ELF-1 (cell line): ENCODE measurements around the gene TRAPPC12.

ENCODE experiments used
- DNase-seq: peaks from one replicate; pipeline ENCODE4 v3.0.0-alpha.2; 2016; ENCODE audit warnings: low read depth, low spot score

Gene TRAPPC12

DNA sequence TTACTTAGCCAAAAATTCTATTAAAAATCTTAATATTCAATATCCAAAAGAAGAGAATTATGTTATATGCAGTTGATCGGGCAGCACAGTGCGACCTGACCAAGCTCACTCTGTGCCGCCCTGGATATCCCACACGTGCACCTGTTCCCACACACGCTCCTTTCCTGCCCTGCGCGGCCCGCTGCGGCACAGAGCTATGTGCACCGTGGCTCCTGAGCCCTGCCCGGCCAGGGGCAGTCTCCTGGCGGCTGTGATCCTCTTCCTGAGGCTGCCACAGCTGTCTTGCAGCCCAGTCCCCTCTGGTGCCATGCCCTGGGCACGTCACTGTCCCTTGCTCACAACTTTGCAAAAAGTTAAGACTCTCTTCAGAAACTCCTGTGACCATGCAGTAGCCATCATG lies 29.3 kb downstream of the TRAPPC12 start:
- no peak for DNase-seq

- DNase-seq = no peak
Measured at GRCh38 chr2:3409627-3410170, 30.2 kb downstream of the TRAPPC12 start.

DNA sequence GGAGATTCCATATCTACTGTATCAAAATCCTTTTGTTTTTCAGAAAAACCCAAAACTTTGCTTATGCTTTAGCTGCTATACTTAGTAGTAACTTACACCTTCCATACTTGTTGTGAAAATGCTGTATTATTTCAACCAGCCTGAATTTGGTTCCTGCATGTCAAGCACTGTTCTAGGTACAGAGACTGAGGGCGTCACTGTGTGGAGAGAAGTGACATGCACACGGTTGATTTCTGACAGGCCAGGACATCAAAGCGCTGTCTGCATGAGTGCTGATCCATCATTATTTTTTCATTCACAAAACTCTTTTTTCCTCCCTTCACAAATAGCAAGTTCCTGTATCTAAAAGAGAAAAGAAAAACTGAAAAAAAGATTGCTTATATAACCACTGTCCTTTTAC lies 31.6 kb downstream of the TRAPPC12 start:
- DNase-seq = no peak

DNA sequence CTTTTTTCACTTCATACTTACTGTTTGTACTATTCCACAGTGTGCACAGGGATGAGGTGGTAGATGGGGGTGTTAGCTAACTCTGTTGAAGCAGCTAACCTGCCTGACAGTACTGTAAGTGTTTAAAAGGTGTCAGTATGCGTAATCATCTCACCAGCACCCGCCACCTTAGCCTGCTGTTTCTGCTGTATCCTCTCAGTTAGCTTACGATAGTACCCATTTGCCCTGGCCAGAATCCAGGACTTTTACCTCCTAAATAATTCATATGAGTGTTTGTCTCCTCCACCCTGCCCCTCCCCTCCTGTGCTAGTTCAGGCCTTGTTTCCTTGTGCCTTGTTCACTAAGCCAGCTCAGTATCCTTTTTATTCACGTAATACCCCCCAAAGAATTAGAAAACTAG lies 34.2 kb downstream of the TRAPPC12 start:
- DNase-seq = no peak

DNA sequence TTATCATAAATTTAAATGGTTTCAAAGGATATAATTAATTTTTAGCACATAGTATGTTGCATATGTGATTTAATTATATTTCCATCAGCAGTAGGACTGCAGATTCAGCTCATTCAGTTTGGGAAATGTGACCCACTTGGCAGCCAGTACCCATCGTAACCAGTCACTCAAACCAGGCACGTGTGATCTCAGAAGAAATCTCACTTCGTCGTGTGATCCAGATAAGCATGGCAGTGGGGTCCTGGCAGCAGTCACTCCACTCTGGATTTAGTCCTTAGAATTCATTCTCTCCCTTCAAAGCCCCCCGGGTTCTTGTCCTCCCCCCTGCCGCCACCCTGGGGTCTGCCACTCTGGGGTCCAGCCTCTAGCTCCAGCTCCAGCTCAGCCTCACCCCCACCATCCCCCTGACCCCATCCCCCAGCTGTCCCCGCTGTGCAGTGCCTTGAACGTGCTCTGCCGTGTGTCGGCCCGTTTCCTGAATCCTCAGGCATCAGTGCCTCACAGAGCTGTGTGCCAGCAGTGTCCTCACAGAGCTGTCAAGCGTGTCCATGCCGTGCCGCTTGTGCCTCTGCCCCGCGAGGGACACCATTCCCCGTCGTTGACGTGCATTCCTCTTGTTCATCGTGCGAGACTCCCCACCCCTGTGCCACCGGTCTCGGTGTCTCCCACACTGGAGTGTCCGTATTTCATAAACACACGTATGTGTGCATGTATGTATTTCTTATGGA lies 34.8 kb downstream of the TRAPPC12 start:
- no peak for DNase-seq

- DNase-seq = no peak
Measured at GRCh38 chr2:3418766-3419404, 39.4 kb downstream of the TRAPPC12 start.

DNA sequence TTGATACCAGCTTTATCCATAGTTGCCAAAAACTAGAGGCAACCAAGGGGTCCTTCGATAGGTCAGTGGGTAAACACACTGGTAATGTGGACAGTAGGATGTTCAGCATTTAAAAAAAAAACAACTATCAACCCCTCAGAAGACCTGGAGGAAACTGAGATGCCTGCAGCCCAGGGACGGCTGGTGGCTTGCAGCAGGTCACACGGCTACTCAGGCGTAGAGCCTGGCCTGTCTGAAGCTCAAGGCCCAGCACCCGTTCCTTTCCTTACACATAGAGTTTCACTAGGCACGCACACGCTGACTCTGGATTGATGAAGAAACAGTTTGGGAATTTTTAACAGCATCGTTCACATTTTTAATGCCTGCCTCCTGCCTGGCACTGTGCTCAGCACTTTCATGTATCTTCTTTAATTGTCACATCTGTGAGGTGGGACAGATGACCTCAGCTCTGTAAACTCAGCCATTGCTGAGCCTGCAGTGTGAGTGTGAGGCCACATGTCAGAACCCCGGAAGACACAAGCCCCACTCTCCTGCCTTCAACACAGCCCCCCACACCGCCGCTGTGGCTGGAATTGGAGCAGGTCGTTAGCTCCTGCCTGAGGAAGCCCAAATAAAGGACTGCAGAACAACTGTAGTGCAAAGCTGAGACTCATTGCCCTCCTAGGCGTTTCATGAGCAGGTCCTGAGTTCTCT lies 40.7 kb downstream of the TRAPPC12 start:
- DNase-seq = no peak

GRCh38 chr2:3420769-3421397 lies 41.4 kb downstream of the TRAPPC12 start:
- no peak for DNase-seq

GRCh38 chr2:3421580-3421979 lies 42.1 kb downstream of the TRAPPC12 start:
- DNase-seq = no peak

GRCh38 chr2:3422161-3422779 lies 42.8 kb downstream of the TRAPPC12 start:
- no peak for DNase-seq

GRCh38 chr2:3423492-3424170 lies 44.1 kb downstream of the TRAPPC12 start:
- DNase-seq = peak; percentile 82

DNA sequence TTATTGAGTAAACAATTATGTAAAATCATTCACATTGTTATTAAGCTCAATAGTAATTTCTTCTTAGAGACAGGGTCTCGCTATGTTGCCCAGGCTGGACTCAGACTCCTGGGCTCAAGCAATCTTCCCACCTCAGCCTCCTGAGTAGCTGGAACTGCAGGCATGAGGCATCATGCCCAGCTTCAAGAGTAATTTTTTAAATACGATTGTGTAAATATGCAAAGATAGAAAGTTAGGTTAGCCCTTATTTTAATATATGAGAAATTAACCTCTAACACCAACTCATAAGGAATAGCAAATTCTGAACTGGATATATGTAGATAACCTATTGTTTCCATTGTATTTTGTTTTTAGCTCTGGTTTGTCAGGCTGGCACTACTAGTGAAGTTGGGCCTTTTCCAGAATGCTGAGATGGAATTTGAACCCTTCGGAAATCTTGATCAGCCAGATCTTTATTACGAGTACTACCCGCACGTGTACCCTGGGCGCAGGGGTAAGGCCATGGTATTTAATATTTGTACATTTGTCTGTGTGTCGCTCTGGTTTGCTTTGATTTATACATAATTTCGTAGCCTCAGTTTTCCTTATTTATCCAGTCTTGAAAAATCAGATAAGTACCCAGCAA lies 44.8 kb downstream of the TRAPPC12 start:
- DNase-seq = no peak

GRCh38 chr2:3426615-3427014 lies 47.1 kb downstream of the TRAPPC12 start:
- DNase-seq = no peak

DNA sequence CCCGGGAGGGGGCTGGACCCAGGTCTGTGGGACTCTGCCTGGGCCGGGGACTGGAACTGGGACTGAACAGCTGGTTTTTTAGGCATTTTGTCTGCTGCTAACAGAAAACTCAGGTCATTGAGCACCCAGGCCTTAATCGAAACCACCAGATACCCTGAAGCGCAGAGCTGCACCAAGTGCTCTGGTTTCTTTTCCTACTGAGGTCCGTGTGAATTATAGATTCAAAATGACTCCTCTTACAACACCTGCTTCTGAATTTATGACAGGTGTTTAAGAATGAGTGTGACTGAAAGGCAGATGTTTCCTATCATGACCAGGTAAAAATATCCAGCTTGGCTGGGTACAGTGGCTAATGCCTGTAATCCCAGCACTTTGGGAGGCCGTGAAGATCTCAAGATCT lies 47.8 kb downstream of the TRAPPC12 start:
- DNase-seq = no peak

DNA sequence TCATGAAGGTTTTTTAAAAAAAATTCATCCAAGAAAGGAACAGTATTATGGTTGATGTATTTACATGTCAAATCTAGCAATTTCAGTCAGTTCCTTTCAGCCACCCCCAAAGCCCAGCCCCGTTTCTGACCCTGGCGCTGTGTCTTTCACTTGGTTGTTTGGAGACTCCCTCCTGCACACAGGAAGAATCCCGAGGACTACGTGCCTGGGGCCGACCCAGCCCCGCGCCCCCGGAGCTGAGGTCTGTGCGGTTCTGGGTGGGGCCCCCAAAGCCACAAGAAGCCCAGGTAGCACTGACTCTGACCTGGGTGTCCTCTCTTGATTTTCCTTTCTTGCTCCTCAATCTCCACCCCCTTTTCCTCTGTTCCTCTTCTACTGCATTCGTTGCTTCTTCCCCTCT lies 49.1 kb downstream of the TRAPPC12 start:
- DNase-seq = no peak

DNA sequence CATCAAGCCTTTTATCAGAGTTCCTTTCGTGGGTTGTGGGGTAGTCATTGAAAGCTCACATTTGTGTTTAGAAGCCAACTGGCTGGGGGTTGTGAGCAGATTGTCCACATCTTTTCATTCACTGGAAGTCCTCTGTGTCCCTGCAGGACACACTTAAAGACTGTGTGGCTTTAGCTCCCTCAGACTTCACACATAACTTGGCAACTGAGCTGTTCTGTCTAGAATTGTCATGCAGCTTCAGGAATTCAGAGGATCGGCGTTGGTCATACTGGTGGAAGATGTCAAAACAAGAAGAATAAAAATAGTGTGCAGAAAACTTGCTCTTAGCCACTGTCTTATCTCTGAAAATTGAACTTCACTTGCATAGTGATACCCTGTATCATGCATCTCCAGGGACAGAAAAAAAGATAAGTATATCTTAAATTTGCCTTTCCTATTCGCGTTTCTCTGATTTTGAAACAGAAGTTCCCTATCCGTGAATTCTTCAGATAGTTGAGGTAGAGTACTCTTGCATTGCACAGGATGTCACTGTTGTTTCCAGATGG lies 49.6 kb downstream of the TRAPPC12 start:
- no peak for DNase-seq

DNA sequence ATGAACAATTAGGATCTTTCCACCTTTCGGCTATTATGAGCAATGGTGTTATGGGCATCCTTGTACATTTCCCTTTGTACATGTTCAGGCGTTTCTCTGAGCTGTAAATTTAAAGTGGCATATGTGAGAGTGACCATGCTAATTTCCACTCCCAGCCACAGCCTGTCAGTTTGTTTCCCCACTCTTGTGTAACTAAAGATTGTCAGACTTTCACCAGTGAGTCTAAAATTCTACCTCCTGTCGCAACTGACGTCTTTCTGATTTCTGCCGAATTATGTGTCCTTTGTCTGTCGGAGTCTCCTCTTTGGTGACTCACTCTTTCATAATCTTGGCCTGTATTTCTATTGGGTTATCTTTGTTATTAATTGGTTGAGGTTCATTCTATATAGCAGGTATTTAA lies 50.7 kb downstream of the TRAPPC12 start:
- no peak for DNase-seq

GRCh38 chr2:3430740-3431490 lies 51.4 kb downstream of the TRAPPC12 start:
- DNase-seq = no peak

DNA sequence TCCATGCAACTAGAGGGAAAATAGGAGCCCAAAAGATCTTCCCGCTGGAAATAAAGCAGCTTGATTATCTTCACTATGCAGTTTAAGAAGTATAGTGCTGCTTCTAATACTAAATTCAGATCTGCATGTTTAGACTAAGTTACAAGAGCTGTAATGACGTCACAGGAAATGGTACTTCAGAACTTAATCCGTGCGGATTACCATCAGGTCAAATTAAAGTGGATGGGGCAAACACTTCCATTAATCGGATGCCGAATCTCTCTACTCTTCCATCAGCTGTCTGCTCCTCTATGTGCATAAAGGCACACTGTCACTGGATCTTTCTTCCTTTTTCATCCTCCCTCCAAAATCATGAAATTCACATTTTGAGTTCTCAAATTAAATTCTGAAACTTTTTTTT lies 52.6 kb downstream of the TRAPPC12 start:
- no peak for DNase-seq
